KG1 (cell line): ENCODE results near the gene MYL10.
"Not testable (repeated sequence)": the region's sequence is repeated elsewhere in the genome, so short reads cannot be mapped to it uniquely, and the experiment has no call there.

Experiments
- DNase-seq: peaks from one replicate; lab custom pipeline; 2025; lab: John Stamatoyannopoulos, UW

Gene MYL10

GRCh38 chr7:101618207-101618839 is 10.8 kb downstream of the MYL10 start:
- no peak for DNase-seq

DNA sequence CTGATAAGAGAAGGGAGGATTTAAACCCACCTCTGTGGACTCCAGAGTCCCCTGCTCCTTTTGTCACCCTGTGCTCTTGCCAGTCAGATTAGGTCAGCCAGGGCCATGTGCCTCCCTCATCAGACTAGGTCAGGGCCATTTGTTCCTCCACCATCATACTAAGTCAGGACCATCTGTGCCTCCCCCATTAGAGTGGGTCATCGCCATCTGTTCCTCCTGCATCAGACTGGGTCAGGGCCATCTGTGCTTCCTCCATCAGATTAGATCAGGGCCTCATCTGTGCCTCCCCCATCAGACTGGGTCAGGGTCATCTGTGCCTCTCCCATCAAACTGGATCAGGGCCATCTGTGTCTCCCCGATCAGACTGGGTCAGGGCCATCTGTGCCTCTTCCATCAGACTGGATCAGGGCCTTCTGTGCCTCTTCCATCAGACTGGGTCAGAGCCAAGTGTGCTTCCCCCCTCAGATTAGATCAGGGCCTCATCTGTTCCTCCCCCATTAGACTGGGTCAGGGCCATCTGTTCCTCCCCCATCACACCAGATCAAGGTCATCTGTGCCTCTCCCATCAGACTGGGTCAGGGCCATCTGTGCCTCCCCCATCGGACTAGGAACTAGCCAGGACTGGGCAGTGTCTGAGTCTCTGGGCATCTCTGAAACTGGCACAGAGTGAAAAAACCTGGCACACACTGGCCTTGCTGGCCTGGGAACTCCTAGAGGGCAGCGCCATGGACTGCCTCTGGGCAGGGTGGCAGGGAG is 11.5 kb downstream of the MYL10 start:
- DNase-seq: no peak

DNA sequence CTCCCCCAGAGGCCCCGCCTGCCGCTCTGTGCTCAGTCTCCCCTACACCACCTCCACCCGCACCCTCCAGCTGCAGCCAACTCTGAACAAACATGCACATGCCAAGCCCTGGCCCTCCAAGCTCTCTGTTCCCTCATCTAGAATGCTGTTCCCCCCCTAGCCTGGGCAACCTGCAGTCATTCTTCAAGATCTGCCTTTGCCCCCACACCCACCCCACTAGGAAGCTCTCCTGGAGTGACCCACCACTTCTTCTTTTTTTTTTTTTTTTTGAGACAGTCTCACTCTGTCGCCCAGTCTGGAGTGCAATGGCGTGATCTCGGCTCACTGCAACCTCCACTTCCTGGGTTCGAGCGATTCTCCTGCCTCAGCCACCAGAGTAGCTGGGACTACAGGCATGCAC is 13.7 kb downstream of the MYL10 start:
- DNase-seq: no peak

- DNase-seq: no peak
Measured at GRCh38 chr7:101614939-101615302, 14.2 kb downstream of the MYL10 start.

GRCh38 chr7:101614098-101614938 is 14.8 kb downstream of the MYL10 start:
- DNase-seq: no peak

DNA sequence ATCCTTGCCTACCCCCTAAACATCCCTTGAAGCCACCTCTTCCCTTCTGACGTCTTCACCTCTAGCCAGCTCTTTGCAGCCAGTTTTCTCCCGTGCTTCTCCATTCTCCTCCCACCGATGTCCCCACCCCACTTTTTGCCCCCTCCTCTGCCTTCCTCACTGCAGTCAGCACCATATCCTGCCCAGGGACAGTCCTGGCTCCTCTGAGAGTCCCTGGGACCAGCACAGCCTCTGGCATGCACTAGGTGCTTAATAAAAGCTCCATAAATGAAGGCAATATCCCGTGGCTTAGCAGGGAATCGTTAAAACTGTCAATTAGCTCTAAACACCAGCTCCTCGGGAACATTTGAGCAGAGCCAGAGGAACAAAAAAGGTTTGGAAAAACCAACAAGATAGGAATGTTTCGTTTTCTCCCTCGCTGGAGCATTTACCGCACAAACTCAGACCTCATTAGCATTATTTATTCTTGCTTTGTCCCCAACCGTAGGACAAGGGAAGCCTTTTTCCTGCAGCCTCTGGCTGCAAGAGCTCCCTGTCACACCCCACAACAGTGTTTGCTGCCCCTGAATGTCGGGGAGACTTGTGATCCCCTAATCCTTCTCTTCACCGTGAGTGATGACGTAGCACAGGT is 16.1 kb downstream of the MYL10 start:
- DNase-seq: no peak

DNA sequence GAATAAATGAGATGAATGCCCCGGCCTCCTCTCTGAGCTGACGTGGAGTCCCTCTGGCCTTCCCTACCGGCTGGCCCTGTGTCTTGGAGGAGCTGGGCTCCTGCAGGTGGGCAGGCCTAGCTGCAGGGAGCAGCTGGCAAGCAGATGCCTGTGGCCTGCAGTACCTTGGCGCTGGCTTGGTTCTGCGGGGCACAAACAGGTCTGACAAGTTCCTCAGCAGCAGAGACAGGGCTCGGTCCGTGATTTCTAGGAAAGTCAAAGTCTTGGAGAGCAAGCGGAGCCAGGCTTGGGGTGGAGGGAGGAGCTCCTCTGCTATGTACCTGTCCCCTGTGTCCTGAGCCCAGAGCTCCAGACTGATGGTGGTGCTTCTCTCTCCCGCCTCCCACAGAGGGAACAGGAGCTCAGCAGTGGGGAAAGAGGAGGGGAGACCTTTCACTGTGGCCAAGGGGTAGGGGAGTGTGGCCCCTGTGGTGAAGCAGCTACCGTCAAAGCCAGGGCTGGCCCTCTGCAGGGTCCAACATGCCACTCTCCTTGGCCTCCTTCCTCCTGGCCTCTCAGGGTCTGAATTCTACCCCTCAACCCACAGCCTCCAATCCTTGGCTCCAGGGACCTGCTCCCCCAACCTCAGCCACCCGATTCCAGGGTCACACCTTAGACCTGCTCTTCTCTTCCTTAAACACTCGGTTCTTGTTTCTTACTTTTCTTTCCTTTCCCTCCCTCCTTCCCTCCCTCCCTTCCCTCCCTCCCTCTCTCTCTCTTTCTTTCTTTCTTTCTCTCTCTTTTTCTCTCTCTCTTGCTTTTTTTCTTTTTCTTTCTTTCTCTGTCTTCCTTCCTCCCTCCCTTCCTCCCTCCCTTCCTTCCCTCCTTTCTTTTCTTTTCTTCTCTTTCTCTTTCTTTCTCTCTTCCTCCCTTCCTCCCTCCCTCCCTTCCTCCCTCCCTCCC is 20.1 kb downstream of the MYL10 start:
- DNase-seq: no peak

GRCh38 chr7:101606498-101606923 is 22.6 kb downstream of the MYL10 start:
- no peak for DNase-seq

DNA sequence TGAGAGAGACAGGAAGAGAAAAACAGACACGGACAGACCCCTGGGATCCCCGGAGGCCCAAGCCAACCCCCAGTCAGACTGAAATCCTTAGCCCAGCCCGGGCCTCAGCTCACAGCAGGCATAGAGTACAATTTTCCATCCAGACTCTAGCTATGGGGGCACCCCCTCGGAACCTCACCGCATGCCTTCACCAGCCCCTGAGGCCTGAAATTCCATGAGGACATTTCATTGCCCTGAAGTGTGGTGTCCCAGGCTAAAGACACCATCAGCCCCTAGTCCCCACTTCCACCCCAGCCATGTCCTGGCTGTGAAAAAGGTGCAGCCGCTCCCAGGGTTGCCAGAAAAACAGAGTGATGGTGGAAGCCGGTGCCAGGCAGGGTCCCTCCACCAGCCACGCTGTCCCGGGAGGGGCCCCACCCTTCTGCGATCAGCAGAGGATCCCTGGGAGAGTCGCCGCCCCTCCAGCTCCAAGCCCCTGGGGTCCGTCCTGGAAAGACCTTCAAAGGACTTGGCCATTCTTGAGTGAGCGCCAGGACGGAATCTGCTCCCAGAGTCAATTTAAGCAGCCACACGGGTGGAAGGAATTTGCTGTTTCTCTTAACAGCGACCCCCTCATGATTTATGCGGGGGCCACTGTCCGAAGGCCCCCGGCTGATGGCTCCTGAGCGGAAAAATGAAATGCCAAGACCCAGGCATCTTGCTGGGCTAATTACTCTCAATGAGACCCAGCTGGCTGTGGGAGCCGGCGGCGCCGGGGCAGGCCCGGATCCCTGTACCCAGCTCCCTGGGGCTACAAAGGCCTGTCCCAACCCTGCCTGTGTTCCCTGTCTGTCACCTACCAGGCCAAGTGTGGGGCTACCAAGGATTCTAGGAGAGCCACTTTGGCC is 23.2 kb downstream of the MYL10 start:
- DNase-seq: no peak

DNA sequence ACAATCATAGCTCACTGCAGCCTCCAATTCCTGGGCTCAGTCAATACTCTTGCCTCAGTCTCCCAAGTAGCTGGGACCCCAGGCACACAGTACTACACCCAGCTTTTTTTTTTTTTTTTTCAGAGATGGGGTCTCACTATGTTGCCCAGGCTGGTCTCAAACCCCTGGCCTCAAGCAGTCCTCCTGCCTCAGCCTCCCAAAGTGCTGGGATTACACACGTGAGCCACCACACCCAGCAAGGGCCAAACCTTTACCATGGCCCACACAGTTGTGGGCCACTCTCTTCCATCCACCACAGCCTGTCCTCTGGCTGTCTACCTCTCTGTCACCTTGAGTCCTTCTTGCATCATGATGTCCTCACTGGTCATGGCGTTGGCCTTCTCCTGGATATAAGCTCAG is 24.2 kb downstream of the MYL10 start:
- DNase-seq: not testable (repeated sequence)

GRCh38 chr7:101604331-101604933 is 24.7 kb downstream of the MYL10 start:
- DNase-seq: no peak

GRCh38 chr7:101602484-101603241 is 26.4 kb downstream of the MYL10 start:
- peak; percentile 3 for DNase-seq

GRCh38 chr7:101602082-101602481 is 27.0 kb downstream of the MYL10 start:
- DNase-seq: no peak

DNA sequence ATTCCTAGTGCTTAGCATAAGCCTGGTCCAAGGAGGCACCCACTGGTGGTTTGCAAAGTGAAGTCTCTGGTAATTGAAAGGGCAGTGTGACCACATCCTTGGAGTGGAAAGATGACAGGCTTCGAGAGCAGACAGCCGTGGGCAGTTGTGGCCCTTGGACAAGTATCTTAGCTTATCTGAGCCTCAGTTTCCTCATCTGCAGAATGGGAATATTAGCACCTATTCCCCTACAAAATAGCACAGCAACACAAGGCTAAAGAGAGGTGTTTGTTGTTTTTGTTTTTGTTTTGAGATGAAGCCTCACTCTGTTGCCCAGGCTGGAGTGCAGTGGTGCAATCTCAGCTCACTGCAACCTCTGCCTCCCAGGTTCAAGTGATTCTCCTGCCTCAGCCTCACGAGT is 29.3 kb downstream of the MYL10 start:
- no peak for DNase-seq

GRCh38 chr7:101598986-101599771 is 29.9 kb downstream of the MYL10 start:
- no peak for DNase-seq

- DNase-seq: no peak
Measured at GRCh38 chr7:101598422-101598985, 30.6 kb downstream of the MYL10 start.

- no peak for DNase-seq
Measured at GRCh38 chr7:101597941-101598340, 31.2 kb downstream of the MYL10 start.

DNA sequence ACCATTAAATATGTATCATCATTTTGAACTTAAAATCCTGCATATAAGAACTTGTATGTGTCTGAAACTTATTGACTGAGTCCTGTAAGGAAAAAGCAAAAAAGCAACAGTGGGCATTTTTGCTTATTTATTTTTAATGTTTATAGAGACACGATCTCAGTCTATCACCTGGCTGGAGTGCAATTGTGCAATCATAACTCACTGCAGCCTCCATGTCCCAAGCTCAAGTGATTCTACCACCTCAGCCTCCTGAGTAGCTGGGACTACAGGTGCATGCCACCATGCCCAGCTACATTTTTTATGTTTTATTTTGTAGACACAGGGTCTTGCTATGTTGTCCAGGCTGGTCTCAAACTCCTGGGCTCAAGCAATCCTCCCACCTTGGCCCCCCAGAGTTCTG is 32.2 kb downstream of the MYL10 start:
- no peak for DNase-seq
